Cardiac septum (tissue), 1 donor: ENCODE data around the gene PPRC1. TPM values are rescaled to one million over a fixed set of nuclear protein-coding genes. Genes with fewer than 3 reads are reported as not detected.

ENCODE experiments used
- DNase-seq: peaks from one replicate; pipeline ENCODE4 v3.0.0-alpha.2; 2020; ENCODE audit warnings: low spot score
- intact Hi-C: fragments of 100-400 bp; cut with DNase I; formaldehyde crosslinking; loops from one replicate; pipeline ENCODE4 v1.14.0; 2022
- total RNA-seq: library from RNA; stranded (reverse); fragmentation: NEBNext Ultra II Directional; extraction: Animal tissue kit (Norgen Biotek cat#: 25700); gene quantifications from one replicate; pipeline ENCODE4 v1.2.1, GENCODE V29; 2021
- donor health status: DM: no; HTN: no; CAD: no.

The PPRC1 gene
- total RNA-seq, 1 donor from 2014 or later, result 23.8 TPM

- no peak for DNase-seq
- intact Hi-C loops, result no loop called here
These were observed 8.2 kb downstream of the PPRC1 start for GRCh38 chr10:102140913-102141540.

- intact Hi-C loops, result no loop called here
- DNase-seq, result no peak
These were observed 8.8 kb downstream of the PPRC1 start for GRCh38 chr10:102141583-102142107.

GRCh38 chr10:102146971-102147428 is 14.2 kb downstream of the PPRC1 start:
- no peak for DNase-seq
- intact Hi-C loops, result no loop called here

GRCh38 chr10:102147561-102147960 is 14.7 kb downstream of the PPRC1 start:
- intact Hi-C loops, result no loop called here
- no peak for DNase-seq

GRCh38 chr10:102148275-102148674 is 15.4 kb downstream of the PPRC1 start:
- DNase-seq, result no peak
- intact Hi-C loops, result no loop called here

- intact Hi-C loops, result loop anchor here (1.0 to 5.0 kb wide), 2 partner anchors 18 to 271 kb away; partner anchors contain the start of genes FBXL15 and PPRC1
These were observed 18.3 kb downstream of the PPRC1 start for GRCh38 chr10:102150970-102151773.

GRCh38 chr10:102151774-102152544 is 19.1 kb downstream of the PPRC1 start, which contains the start of gene NOLC1:
Gene NOLC1, plus strand, starts transcription at chr10:102152389. Its CDS starts 22 bp downstream, at chr10:102152411.
- intact Hi-C loops, result loop anchor here (1.0 to 5.0 kb wide), 2 partner anchors 19 to 270 kb away; partner anchors contain the start of genes FBXL15 and PPRC1
- peak; percentile 99 for DNase-seq

More at GRCh38 chr10:102150970-102151773, 18.3 kb downstream of the PPRC1 start:
- no peak for DNase-seq

GRCh38 chr10:102152545-102152890 is 19.7 kb downstream of the PPRC1 start:
- DNase-seq, result peak; percentile 81
- intact Hi-C loops, result loop anchor here (5.0 kb wide), 1 partner anchor 270 kb away; the partner anchor contains the start of gene FBXL15

GRCh38 chr10:102153093-102153620 is 20.3 kb downstream of the PPRC1 start:
- DNase-seq, result no peak
- intact Hi-C loops, result loop anchor here (5.0 kb wide), 1 partner anchor 269 kb away; the partner anchor contains the start of gene FBXL15

- intact Hi-C loops, result loop anchor here (5.0 kb wide), 1 partner anchor 268 kb away; the partner anchor contains the start of gene FBXL15
- DNase-seq, result no peak
These were observed 21.8 kb downstream of the PPRC1 start for GRCh38 chr10:102154466-102155116.

GRCh38 chr10:102157224-102157623 is 24.4 kb downstream of the PPRC1 start:
- intact Hi-C loops, result no loop called here
- DNase-seq, result no peak

- DNase-seq, result no peak
- intact Hi-C loops, result no loop called here
These were observed 26.3 kb downstream of the PPRC1 start for GRCh38 chr10:102159051-102159597.

- no peak for DNase-seq
- intact Hi-C loops, result no loop called here
These were observed 27.0 kb downstream of the PPRC1 start for GRCh38 chr10:102159831-102160230.

- no peak for DNase-seq
- intact Hi-C loops, result no loop called here
These were observed 30.6 kb downstream of the PPRC1 start for GRCh38 chr10:102163342-102163989.

- intact Hi-C loops, result loop anchor here (2.0 to 5.0 kb wide), 3 partner anchors 59 to 234 kb away; partner anchors contain the start of gene ELOVL3
- DNase-seq, result no peak
These were observed 35.0 kb downstream of the PPRC1 start for GRCh38 chr10:102167861-102168260.

GRCh38 chr10:102170602-102171001 is 37.8 kb downstream of the PPRC1 start:
- no peak for DNase-seq
- intact Hi-C loops, result no loop called here

GRCh38 chr10:102172288-102172687 is 39.4 kb downstream of the PPRC1 start:
- no peak for DNase-seq
- intact Hi-C loops, result no loop called here

GRCh38 chr10:102175415-102175814 is 42.6 kb downstream of the PPRC1 start:
- DNase-seq, result no peak
- intact Hi-C loops, result no loop called here
